Natural killer cell (primary cell): Measurements from ENCODE around the gene PC. TPM values are rescaled to one million over a fixed set of nuclear protein-coding genes. Genes with fewer than 3 reads are reported as not detected.

Experiments
- ATAC-seq, 3 donors: fragments of 150-1000 bp in 2 of 3; fragments of 200-7000 bp in 1 of 3; cut with Tn5 transposase; 1 replicate in 1 of 3; 2 replicates in 2 of 3; pipeline ENCODE4 v1.10.0; 2021; ENCODE audit warnings: mild to moderate bottlenecking in 2 of 3, moderate library complexity in 2 of 3
- DNase-seq, 2 donors: peaks; one replicate each; pipeline versions ENCODE4 v3.0.0 to v3.0.0-alpha.2; 2013 to 2021; ENCODE audit warnings: mixed read lengths in 1 of 2
- H3K27ac ChIP-seq: one replicate; pipeline ENCODE4 v1.5.1; 2013; ENCODE audit warnings: mild to moderate bottlenecking, low read length
- H3K27me3 ChIP-seq: one replicate; pipeline ENCODE4 v1.6.1; 2013; ENCODE audit warnings: low read length; ENCODE audit not compliant: control insufficient read depth, insufficient read depth
- H3K36me3 ChIP-seq: one replicate; pipeline ENCODE4 v1.6.1; 2013; ENCODE audit warnings: low read length; ENCODE audit not compliant: control insufficient read depth, insufficient read depth
- H3K4me1 ChIP-seq: one replicate; pipeline ENCODE4 v1.6.1; 2013; ENCODE audit warnings: low read length; ENCODE audit not compliant: control insufficient read depth, insufficient read depth
- H3K4me3 ChIP-seq: one replicate; pipeline ENCODE4 v1.5.1; 2013; ENCODE audit warnings: low read length
- H3K9me3 ChIP-seq: one replicate; pipeline ENCODE4 v1.6.1; 2013; ENCODE audit warnings: low read length; ENCODE audit not compliant: control insufficient read depth, insufficient read depth
- H3K27ac Mint-ChIP-seq, 2 donors: one replicate each; pipeline ENCODE4 v1.8.0; 2022; ENCODE audit warnings: mild to moderate bottlenecking in 2 of 2, mixed read lengths in 2 of 2, moderate library complexity in 1 of 2
- H3K27me3 Mint-ChIP-seq, 2 donors: one replicate each; pipeline ENCODE4 v1.8.0; 2022; ENCODE audit warnings: low read depth in 2 of 2, mixed read lengths in 2 of 2
- H3K36me3 Mint-ChIP-seq: one replicate; pipeline ENCODE4 v1.8.0; 2022; ENCODE audit warnings: mixed read lengths
- H3K4me1 Mint-ChIP-seq, 2 donors: one replicate each; pipeline ENCODE4 v1.8.0; 2022; ENCODE audit warnings: mixed read lengths in 2 of 2
- H3K4me3 Mint-ChIP-seq: one replicate; pipeline ENCODE4 v1.8.0; 2022; ENCODE audit warnings: mild to moderate bottlenecking, moderate library complexity, mixed read lengths
- H3K9me3 Mint-ChIP-seq, 2 donors: one replicate each; pipeline ENCODE4 v1.8.0; 2022; ENCODE audit warnings: mixed read lengths in 2 of 2
- CTCF ChIP-seq: fragments of 200-600 bp; IDR thresholded peaks from one replicate; pipeline ENCODE4 v1.8.0; 2022; ENCODE audit warnings: antibody characterized with exemption
- WGBS: methylation state at CpG from one replicate; pipeline ENCODE4 v1.1.7; 2013; ENCODE audit warnings: missing lambda C conversion rate; ENCODE audit not compliant: insufficient coverage; 5-methylcytosine and 5-hydroxymethylcytosine counted together
- intact Hi-C: fragments of 100-400 bp; cut with micrococcal nuclease; formaldehyde crosslinking; loops from one replicate; pipeline ENCODE4 v1.14.2; 2022
- total RNA-seq, 4 donors: library from RNA; stranded (reverse); fragments of 120-200 nt in 1 of 4; gene quantifications; one replicate each; pipeline versions ENCODE4 v1.2.3 to v1.2.4, GENCODE V29; 2013 to 2022

The PC gene
- total RNA-seq, 3 donors from 2014 or later (not counting 1 experiment from before 2014, with no cell fraction given) = 4.1 to 5.9 (median 4.6) TPM

GRCh38 chr11:66879999-66880398 lies 78.2 kb downstream of the PC start:
- Histone ChIP-seq H3K4me1 (peaks cover 7% of the 10 kb centered on the region), H3K36me3 (no peaks in the 10 kb centered on the region), H3K27ac (no peak overlapping the region), H3K4me3 (no peak overlapping the region), H3K27me3 (no peaks in the 10 kb centered on the region), H3K9me3 (no peaks in the 10 kb centered on the region)
- peaks cover 0 to 15% of the 10 kb centered on the region in 2 donors for H3K4me1 Mint-ChIP-seq
- H3K4me3 Mint-ChIP-seq = no peak overlapping the region
- no peak for TF ChIP-seq CTCF
- intact Hi-C loops = no loop called here
- DNase-seq = no peak
- 95% methylated on average over 6 of the region's 8 CpGs for WGBS
- ATAC-seq = no peak
- no peaks in the 10 kb centered on the region for H3K36me3 Mint-ChIP-seq
- H3K27me3 Mint-ChIP-seq = peaks cover 0 to 2% of the 10 kb centered on the region in 2 donors
- no peaks in the 10 kb centered on the region for H3K9me3 Mint-ChIP-seq
- no peak overlapping the region for H3K27ac Mint-ChIP-seq

- ATAC-seq (no peak), DNase-seq (no peak)
- H3K27me3 Mint-ChIP-seq = peaks cover 0 to 3% of the 10 kb centered on the region in 2 donors
- H3K4me1 Mint-ChIP-seq = peaks cover 0 to 15% of the 10 kb centered on the region in 2 donors
- intact Hi-C loops = no loop called here
- no peaks in the 10 kb centered on the region for H3K27me3 ChIP-seq
- TF ChIP-seq CTCF = no peak
- H3K4me3 ChIP-seq = no peak overlapping the region
- no peak overlapping the region for H3K27ac Mint-ChIP-seq
- H3K27ac ChIP-seq = no peak overlapping the region
- H3K4me3 Mint-ChIP-seq = no peak overlapping the region
- H3K4me1 ChIP-seq = peaks cover 7% of the 10 kb centered on the region
- no peaks in the 10 kb centered on the region for H3K9me3 Mint-ChIP-seq
- H3K9me3 ChIP-seq = no peaks in the 10 kb centered on the region
- no peaks in the 10 kb centered on the region for H3K36me3 Mint-ChIP-seq
- H3K36me3 ChIP-seq = no peaks in the 10 kb centered on the region
- 91% methylated on average over 9 of the region's 9 CpGs for WGBS
Measured at GRCh38 chr11:66879583-66879982, 78.6 kb downstream of the PC start.

GRCh38 chr11:66879000-66879399 lies 79.2 kb downstream of the PC start:
- Mint-ChIP-seq H3K36me3 (no peaks in the 10 kb centered on the region), H3K27ac (no peak overlapping the region), H3K9me3 (no peaks in the 10 kb centered on the region), H3K4me3 (no peak overlapping the region), H3K27me3 (peaks cover 0 to 7% of the 10 kb centered on the region in 2 donors), H3K4me1 (peaks cover 0 to 15% of the 10 kb centered on the region in 2 donors)
- Histone ChIP-seq H3K27ac (no peak overlapping the region), H3K4me1 (peaks cover 7% of the 10 kb centered on the region), H3K4me3 (no peak overlapping the region), H3K9me3 (no peaks in the 10 kb centered on the region), H3K27me3 (no peaks in the 10 kb centered on the region), H3K36me3 (no peaks in the 10 kb centered on the region)
- WGBS = 87% methylated on average over 7 of the region's 7 CpGs
- intact Hi-C loops = no loop called here
- DNase-seq (no peak), ATAC-seq (no peak)
- TF ChIP-seq CTCF = no peak

GRCh38 chr11:66878474-66878873 lies 79.7 kb downstream of the PC start:
- H3K27me3 ChIP-seq = no peaks in the 10 kb centered on the region
- ATAC-seq = no peak
- no peak for DNase-seq
- Mint-ChIP-seq H3K27ac (no peak overlapping the region), H3K9me3 (no peaks in the 10 kb centered on the region), H3K4me1 (peaks cover 0 to 15% of the 10 kb centered on the region in 2 donors), H3K27me3 (peaks cover 0 to 7% of the 10 kb centered on the region in 2 donors), H3K36me3 (no peaks in the 10 kb centered on the region), H3K4me3 (no peak overlapping the region)
- no peak overlapping the region for H3K4me3 ChIP-seq
- WGBS = 95% methylated on average over 12 of the region's 12 CpGs
- peaks cover 7% of the 10 kb centered on the region for H3K4me1 ChIP-seq
- no peaks in the 10 kb centered on the region for H3K9me3 ChIP-seq
- no peak for TF ChIP-seq CTCF
- intact Hi-C loops = no loop called here
- no peak overlapping the region for H3K27ac ChIP-seq
- H3K36me3 ChIP-seq = no peaks in the 10 kb centered on the region
